DND-41 (cell line): ENCODE results near the gene EPOP.
"Not testable (repeated sequence)": the region's sequence is repeated elsewhere in the genome, so short reads cannot be mapped to it uniquely, and the experiment has no call there.

Experiments
- EZH2 ChIP-seq: IDR thresholded peaks from 3 replicates; pipeline ENCODE4 v1.6.1; 2012; ENCODE audit warnings: borderline replicate concordance, low read depth, mild to moderate bottlenecking, moderate library complexity, low read length, inconsistent platforms; ENCODE audit not compliant: severe bottlenecking
- TF ChIP-seq, protein P1 (sequence below): IDR thresholded peaks from 2 replicates; pipeline ENCODE4 v1.5.1; 2012; ENCODE audit warnings: borderline replicate concordance, low read length, moderate library complexity, mild to moderate bottlenecking; ENCODE audit not compliant: poor library complexity, severe bottlenecking; ENCODE audit errors: extremely low read depth

DNA sequence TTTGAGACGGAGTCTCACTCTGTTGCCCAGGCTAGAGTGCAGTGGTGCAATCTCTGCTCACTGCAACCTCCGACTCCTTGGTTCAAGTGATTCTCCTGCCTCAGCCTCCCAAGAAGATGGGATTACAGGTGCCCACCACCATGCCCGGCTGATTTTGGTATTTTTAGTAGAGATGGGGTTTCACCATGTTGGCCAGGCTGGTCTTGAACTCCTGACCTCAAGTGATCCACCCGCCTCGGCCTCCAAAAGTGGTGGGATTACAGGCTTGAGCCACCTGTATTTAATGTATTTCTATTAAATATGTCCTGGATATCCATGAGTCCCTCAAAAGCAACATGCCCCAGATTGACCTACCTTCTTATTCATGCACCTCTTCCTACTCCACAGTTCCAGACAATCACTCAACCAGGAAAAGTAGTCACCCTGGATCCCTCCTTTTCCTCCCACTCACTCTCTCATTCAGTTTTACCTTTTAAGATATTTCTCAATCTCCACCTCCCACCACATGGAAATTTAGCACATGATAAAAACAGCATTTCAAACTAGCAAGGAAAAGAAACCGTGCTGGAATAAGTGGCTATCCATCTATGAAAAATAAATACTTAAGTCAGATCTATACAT, 48.0 kb downstream of the EPOP start:
- TF ChIP-seq, protein P1, sequence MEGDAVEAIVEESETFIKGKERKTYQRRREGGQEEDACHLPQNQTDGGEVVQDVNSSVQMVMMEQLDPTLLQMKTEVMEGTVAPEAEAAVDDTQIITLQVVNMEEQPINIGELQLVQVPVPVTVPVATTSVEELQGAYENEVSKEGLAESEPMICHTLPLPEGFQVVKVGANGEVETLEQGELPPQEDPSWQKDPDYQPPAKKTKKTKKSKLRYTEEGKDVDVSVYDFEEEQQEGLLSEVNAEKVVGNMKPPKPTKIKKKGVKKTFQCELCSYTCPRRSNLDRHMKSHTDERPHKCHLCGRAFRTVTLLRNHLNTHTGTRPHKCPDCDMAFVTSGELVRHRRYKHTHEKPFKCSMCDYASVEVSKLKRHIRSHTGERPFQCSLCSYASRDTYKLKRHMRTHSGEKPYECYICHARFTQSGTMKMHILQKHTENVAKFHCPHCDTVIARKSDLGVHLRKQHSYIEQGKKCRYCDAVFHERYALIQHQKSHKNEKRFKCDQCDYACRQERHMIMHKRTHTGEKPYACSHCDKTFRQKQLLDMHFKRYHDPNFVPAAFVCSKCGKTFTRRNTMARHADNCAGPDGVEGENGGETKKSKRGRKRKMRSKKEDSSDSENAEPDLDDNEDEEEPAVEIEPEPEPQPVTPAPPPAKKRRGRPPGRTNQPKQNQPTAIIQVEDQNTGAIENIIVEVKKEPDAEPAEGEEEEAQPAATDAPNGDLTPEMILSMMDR = not testable (repeated sequence)
- TF ChIP-seq EZH2 = not testable (repeated sequence)
